HG03280 (cell line): ENCODE measurements around the gene CLCNKB.

Experiments
- ATAC-seq: cut with Tn5 transposase; IDR thresholded peaks from one replicate; pipeline ENCODE4 v1.9.1; 2021; ENCODE audit warnings: mild to moderate bottlenecking, moderate library complexity; ENCODE audit not compliant: unreplicated experiment

CLCNKB gene

DNA sequence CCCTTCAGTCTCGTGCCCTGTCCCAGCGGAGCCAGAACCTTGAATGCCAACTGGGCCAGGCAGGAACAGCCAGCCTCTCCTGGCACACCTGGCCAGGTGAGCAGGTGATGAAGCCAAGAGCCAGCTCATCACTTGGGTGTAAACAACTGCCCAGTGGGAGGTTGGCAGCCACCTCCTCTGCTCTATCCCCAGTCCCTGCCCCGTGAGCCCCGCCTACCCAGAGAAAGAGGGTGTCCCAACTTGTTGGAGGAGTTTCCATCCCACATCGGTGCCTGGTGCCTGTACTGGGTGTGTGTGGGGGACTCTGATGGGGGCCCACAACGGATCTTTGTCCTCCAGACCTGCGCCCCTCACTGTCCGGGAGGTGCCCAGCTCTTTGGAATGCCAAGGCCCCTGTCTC is 47.7 kb downstream of the CLCNKB start:
- no peak for ATAC-seq

DNA sequence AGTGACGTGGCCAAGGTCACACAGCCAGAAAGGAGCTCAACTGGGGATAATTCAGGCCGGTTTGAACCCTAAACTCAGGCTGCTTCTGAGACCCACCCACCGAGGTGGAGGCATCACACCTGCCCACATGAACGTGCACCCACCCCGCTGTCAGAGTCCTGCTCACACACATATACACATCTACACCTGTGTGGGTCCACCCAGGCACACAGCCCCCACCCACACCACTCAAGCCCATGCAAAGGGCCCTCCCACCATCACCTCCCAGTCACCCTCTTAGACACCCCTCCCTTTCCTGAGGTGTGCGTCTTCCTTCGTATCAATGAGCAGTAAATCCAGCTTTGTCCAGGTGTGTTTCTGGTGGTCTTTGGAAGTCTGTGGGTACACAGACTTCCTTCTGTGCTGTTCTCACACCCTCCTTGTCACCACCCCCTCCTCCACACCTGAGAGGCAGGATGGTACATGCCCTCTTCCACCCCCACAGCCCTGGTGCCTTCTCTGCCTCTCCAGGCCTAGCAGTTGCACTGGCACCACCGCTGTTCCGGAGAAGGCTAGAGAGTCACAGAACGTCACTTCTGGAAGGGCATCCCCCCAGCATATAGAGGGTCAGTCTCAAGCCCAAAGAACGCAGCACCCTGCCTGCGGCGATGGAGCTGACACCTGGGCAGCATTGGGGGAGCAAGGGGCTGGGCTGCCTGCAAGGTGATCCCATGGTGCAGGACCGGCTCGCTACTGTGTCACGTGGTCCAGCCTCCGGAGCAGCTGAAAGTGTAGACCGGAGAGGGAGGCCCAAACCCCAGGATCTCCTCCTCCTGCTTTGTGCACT is 48.7 kb downstream of the CLCNKB start:
- no peak for ATAC-seq

DNA sequence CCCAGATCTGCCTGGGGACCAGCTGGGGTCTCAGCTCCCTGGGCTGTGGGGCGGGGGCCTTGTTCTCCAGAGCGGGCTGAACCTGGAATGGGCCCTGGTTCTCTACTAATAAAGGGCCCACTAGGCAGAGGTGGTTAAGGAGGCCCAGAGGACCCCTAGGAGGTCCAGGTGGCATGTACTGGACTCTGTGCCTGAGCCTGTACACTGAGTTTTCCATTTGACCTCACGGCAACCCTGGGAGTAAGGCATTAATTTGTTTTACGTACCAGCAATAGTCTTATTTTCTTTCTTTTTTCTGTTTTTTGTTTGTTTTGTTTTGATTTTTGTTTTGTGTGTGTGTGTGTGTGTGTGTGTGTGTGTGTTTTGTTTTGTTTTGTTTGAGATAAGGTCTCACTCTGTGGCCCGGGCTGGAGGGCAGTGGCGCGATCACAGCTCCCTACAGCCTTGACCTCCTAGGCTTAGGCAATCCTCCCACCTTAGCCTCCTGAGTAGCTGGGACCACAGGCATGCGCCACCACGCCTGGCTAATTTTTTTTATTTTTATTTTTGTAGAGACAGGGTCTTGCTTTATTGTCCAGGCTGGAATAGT is 49.4 kb downstream of the CLCNKB start:
- no peak for ATAC-seq

DNA sequence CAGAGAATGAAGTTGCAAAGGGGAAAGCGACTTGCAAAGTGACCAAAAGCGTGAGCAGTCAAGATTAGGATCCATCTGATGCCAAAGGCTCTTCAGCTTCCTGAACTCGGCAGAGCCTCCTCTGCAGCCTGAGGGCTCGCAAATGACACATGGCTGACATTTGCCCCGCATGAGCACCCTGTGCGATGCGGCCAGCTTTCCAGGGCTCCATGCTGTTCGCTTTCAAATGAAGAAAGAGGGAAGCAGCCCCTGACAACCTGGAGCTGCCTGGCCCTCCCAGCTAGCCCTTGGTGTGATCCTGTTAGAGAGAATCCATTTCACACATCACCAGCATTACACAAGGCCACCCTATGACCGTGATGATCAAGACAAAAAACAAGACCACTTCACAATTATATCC is 50.0 kb downstream of the CLCNKB start:
- no peak for ATAC-seq

DNA sequence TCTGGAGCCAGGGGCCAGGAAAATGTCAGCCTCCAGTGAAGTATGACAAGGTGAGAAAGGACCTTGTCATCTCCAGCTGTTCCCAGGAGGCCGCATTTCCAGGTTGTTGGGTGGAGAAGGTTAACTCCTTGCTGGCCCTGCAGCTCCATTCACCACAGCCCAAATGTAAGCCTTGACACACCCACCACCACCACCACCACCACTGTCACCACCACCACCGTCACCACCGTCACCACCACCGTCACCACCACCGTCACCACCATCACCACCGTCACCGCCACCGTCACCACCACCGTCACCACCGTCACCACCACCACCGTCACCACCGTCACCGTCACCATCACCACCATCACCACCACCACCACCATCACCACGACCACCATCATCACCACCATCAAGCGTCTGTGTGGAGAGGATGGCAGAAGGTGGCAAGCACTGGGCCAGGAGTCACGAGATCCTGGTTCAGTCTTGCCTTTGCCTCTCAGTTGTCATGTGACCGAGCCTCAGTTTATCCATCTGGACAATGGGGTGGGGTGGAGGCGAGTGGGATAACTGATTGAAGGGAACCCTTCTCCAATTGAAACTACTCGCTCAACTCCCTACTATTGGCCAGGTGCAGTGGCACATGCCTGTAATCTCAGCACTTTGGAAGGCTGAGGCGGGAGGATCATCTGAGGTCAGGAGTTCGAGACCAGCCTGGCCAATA is 51.0 kb downstream of the CLCNKB start:
- no peak for ATAC-seq

DNA sequence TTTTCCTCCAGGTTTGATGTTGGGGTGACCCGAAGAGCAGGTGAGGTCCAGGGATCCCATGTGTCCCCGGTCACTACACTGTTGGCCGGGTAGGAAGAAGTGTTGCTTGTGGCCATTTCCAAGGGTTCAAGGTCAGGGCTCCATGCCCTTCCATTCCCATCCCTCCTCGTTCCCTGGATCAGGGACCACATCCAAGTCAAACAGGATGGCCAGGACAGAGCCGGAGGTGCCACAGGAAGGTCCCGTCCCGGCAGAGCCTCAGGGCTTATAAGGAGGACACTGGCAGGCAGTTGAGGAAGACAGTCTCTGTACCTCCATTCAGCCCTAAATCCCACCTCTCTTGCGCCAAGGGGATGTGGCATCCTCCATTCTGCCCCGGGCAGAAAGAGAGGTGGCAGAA is 51.9 kb downstream of the CLCNKB start:
- ATAC-seq = no peak

DNA sequence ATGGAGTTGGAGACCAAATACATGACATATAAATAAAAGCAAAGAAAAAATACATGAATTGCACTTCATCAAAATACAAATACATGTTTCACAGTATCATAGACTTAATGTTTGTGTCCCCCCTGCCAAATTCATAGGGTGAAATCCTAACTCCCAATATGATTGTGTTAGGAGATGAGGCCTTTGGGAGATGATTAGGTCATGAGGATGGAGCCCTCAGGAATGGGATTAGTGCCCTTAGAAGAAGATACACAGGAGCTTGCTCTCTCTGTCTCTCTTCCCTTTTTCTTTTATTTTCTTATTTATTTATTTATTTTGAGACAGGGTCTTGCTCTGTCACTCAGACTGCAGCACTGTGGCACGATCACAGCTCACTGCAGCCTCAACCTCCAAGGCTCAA is 55.8 kb downstream of the CLCNKB start:
- ATAC-seq = no peak

DNA sequence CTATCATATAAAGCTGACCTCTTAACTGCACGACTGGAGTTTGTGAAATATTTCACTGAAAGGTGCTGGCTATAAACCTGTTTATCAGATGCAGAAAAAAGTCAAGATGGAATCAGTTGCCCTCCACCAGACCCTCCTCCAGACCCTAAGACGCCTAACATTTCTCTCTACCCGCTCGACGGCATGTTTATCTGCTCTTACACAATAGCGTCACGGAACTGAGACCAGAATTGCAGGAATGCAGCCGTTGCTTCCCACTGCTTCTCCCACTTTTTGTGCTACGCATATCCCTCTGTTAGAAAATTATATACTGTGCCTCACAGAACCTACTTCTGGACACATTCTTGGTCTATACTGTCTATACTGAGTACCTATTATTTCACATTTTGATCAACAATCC is 58.0 kb downstream of the CLCNKB start:
- ATAC-seq = no peak
